ENCODE data around the gene IGFLR1.

Gene IGFLR1

DNA sequence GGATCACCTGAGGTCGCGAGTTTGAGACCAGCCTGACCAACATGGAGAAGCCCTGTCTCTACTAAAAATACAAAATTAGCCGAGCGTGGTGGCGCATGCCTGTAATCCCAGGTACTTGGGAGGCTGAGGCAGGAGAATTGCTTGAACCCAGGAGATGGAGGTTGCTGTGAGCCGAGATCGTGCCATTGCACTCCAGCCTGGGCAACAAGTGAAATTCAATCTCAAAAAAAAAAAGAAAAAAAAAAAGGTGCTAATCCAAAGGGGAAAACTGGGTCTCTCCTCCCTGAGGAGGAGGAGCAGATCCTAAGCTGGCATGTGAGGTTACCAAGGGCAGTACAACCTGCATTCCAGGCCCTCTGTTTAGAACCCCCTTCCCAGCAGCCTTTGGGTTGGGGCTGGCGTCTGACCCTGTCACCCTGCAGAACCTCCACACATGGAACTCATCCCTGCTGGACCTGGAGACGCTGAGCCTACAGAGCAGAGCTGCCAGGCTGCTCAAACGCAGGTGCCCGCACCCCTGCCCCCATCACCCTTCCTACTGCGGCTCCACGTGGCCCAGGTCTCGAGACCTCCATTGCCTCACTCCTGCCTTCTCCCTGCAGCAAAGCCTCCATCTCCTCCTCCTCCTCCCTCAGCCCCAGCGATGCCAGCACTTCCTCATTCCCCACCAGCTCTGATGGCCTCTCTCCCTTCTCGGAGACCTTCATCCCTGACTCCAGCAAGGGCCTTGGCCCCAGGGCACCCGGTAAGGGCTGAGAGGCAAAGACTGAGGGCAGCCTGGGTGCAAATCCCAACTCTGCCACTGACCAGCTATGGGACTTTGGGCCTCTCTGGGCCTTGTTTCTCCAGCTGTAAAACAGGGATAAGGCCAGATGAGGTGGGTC, 22.4 kb upstream of the IGFLR1 start:
- Histone ChIP-seq H3K27ac (ENCODE audit: insufficient read depth, low read depth, low read length, poor library complexity, severe bottlenecking) (no peak overlapping the region), H3K27me3 (ENCODE audit: control insufficient read depth, insufficient read depth, low read length, poor library complexity, severe bottlenecking) (no peaks in the 10 kb centered on the region), H3K9me3 (ENCODE audit: control insufficient read depth, low read length) (no peaks in the 10 kb centered on the region), H3K36me3 (ENCODE audit: control insufficient read depth, insufficient read depth, low read length) (peaks cover 14% of the 10 kb centered on the region), H3K4me1 (ENCODE audit: control insufficient read depth, insufficient read depth, low read length) (peaks cover 8% of the 10 kb centered on the region), H3K4me3 (ENCODE audit: insufficient read depth, low read depth, low read length) (no peak overlapping the region)
- 93 to 95% methylated on average over 17 of the region's 17 CpGs for WGBS, 2 experiments

DNA sequence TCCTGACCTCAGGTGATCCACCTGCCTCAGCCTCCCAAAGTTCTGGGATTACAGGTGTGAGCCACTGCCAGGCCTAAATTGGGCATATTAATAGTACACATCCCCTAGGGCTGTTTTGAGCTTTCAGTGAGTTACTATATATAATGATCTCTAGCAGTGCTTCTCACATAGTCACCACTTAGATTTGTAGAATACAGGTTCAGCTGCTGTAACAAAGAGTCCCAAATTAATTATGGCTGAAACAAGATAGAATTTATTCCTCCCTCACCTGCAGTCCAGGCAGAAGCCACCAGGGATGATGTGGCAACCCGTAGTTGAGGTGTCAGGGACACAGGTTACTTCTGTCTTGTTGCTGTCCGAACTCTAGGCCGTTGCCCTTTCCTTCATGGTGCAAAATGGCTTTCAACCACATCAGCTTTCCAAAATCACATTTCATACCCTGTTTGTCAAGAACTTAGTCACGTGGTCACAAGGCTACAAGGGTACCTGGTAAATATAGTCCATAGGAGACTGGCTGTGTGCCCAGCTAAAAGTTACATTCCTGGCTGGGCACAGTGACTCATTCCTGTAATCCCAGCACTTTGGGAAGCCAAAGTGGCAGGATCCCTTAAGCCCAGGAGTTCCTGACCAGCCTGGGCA, 18.6 kb upstream of the IGFLR1 start:
- no peak overlapping the region for H3K4me3 ChIP-seq (ENCODE audit: insufficient read depth, low read depth, low read length)
- peaks cover 14% of the 10 kb centered on the region for H3K4me1 ChIP-seq (ENCODE audit: control insufficient read depth, insufficient read depth, low read length)
- no peaks in the 10 kb centered on the region for H3K9me3 ChIP-seq (ENCODE audit: control insufficient read depth, low read length)
- WGBS, 2 experiments = 95 to 96% methylated on average over 4 of the region's 4 CpGs
- no peak overlapping the region for H3K27ac ChIP-seq (ENCODE audit: insufficient read depth, low read depth, low read length, poor library complexity, severe bottlenecking)
- H3K27me3 ChIP-seq (ENCODE audit: control insufficient read depth, insufficient read depth, low read length, poor library complexity, severe bottlenecking) = peaks cover 12% of the 10 kb centered on the region
- peaks cover 14% of the 10 kb centered on the region for H3K36me3 ChIP-seq (ENCODE audit: control insufficient read depth, insufficient read depth, low read length)

DNA sequence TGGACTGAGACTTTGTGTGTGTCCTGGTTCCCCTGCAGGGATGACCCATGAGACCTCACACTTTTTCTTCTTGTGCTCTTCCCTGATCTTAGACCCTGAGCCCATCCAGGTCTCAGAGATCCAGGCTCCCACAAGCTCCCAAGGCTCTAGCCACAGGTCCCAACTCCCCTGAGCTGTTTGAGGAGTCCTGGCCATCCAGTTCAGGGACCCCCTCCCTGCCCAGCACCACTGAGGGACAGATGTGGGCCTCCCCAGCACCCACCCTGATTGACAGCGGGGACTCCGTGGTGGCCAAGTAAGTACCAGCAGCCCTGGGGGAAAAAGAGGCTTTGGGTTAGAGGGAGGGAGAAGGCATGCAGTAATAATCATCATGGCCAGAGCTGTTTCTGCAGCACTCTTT, 17.4 kb upstream of the IGFLR1 start:
- Histone ChIP-seq H3K36me3 (ENCODE audit: control insufficient read depth, insufficient read depth, low read length) (peaks cover 12% of the 10 kb centered on the region), H3K27ac (ENCODE audit: insufficient read depth, low read depth, low read length, poor library complexity, severe bottlenecking) (no peak overlapping the region), H3K9me3 (ENCODE audit: control insufficient read depth, low read length) (no peaks in the 10 kb centered on the region), H3K27me3 (ENCODE audit: control insufficient read depth, insufficient read depth, low read length, poor library complexity, severe bottlenecking) (peaks cover 22% of the 10 kb centered on the region), H3K4me3 (ENCODE audit: insufficient read depth, low read depth, low read length) (no peak overlapping the region), H3K4me1 (ENCODE audit: control insufficient read depth, insufficient read depth, low read length) (peaks cover 16% of the 10 kb centered on the region)
- 97 to 100% methylated on average over 2 of the region's 2 CpGs for WGBS, 2 experiments

DNA sequence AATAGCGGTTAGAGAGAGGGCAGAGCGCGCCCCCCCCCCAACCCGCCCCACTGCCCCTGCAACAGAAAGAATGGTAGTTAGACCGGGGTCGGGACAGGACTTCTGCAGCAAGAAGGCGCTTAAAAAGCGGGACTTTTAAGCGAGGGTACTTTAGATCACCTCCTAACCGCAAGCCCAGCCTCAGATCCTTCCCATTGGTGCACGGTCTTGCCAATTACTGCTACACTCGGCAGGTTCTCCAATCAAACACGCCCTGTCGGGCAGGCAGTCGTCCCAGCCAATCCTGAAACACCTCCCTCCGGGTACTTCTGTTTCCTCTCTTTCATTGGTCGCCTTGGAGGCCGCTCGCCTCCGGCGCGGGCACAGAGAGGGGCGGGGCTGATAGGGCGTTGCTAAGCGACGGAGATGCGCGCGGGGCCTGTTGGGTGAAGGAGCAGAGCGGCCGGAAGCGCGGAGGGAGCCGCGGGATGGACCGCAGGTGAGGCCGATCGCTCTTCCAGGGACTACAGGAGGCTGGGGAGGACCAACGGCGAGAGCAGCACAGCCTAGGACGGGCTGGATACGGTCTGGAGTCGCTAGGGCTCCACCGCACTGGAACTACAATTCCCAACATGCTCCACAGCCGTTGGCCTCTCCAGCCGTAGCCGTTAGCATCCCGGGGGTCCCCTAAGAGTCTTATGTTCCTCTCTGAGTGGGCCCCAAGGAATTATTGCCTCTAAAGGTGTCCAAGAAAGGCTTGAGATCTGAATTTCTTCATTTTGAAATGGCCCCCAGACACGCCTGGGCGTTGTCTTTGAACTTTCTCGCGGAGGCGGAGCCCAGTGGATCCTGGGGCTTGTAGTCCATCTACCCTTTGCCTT, 15.7 kb upstream of the IGFLR1 start, which contains the start of gene PROSER3:
PROSER3 (plus strand) TSS at position 428 of the 860 bp plus-strand sequence; CDS start at position 468, 40 bp downstream.
- H3K9me3 ChIP-seq (ENCODE audit: control insufficient read depth, low read length) = no peaks in the 10 kb centered on the region
- peaks cover 16% of the 10 kb centered on the region for H3K4me1 ChIP-seq (ENCODE audit: control insufficient read depth, insufficient read depth, low read length)
- H3K36me3 ChIP-seq (ENCODE audit: control insufficient read depth, insufficient read depth, low read length) = peaks cover 10% of the 10 kb centered on the region
- H3K27ac ChIP-seq (ENCODE audit: insufficient read depth, low read depth, low read length, poor library complexity, severe bottlenecking) = peak within 1 kb of the TSS; percentile 9
- 0% methylated on average over 53 of the region's 53 CpGs for WGBS, 2 experiments
- peaks cover 22% of the 10 kb centered on the region for H3K27me3 ChIP-seq (ENCODE audit: control insufficient read depth, insufficient read depth, low read length, poor library complexity, severe bottlenecking)
- peak within 1 kb of the TSS; percentile 99 for H3K4me3 ChIP-seq (ENCODE audit: insufficient read depth, low read depth, low read length)

DNA sequence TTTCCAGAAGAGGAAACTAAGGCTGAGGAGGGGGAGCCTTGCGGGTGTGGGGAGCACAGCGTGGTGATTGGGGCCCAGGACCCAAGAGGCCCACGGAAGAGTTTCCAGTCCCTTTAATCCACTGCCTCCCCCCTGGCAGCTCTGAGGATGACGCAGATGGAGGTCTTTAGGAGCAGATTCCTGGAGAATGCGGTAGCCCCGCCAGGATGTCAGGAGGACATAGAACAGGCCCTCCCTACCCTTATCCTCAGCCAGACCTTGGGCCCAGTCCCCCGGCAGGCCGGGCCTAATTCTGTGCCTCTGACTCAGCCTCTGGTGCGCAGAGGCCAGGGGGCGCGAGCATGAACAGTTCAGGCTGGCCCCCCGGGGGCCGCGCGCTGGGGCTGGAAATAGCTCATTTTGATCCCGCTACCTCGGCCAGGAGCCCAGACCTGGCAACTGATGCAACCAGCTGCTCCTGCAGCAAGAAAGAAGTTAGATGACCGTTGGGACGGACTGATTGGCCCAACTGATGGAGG, 15.0 kb upstream of the IGFLR1 start:
- no peaks in the 10 kb centered on the region for H3K9me3 ChIP-seq (ENCODE audit: control insufficient read depth, low read length)
- H3K36me3 ChIP-seq (ENCODE audit: control insufficient read depth, insufficient read depth, low read length) = peaks cover 8% of the 10 kb centered on the region
- H3K4me3 ChIP-seq (ENCODE audit: insufficient read depth, low read depth, low read length) = peak overlapping the region; percentile 99
- 35% methylated on average over 19 of the region's 19 CpGs for WGBS, 2 experiments
- peaks cover 16% of the 10 kb centered on the region for H3K4me1 ChIP-seq (ENCODE audit: control insufficient read depth, insufficient read depth, low read length)
- peak overlapping the region; percentile 9 for H3K27ac ChIP-seq (ENCODE audit: insufficient read depth, low read depth, low read length, poor library complexity, severe bottlenecking)
- H3K27me3 ChIP-seq (ENCODE audit: control insufficient read depth, insufficient read depth, low read length, poor library complexity, severe bottlenecking) = peaks cover 22% of the 10 kb centered on the region

DNA sequence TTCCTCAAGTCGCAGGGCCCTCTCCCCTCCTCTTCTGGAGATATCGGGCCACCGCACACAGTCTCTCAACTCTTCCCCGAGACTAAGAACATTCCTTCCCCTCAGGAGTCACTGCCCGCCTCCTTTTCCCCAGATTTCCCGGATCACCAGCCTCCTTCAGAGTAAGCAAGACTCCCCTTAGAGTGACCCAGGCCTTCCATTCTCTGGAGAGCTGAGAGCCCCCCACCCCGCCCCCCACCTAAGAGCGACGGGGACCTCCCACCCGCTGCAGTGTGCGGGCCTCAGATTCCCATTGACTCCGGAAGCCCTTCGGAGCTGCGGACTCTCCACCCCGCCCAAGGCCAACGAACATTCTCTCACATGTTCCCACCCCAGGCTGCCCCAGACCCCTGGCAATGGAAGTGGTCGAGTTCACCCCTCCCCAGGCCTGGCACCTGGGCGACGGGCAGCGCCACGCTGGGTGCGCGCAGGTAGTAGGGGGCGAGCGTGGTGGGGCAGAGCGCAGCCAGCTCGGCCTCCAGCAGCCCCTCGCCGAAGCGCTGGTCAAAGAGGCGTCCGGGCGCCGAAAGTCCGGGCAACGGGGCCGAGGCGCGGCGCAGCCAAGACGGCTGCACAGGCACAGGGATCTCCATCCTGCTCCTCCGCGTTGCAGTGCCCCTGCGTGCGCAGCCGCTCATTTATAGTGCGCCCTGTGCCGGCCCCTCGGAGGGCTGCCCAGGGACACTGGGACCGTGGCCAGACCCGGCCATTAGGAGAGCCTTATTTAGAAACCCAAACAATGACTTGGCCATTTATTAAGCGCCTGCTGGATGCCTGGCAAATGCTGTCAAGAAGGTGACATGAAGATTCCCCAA, 14.4 kb upstream of the IGFLR1 start, which contains the start of gene HSPB6:
HSPB6 (minus strand) TSS at position 653 of the 854 bp plus-strand sequence; CDS start at position 632, 21 bp downstream.
- Histone ChIP-seq H3K36me3 (ENCODE audit: control insufficient read depth, insufficient read depth, low read length) (peaks cover 4% of the 10 kb centered on the region), H3K4me1 (ENCODE audit: control insufficient read depth, insufficient read depth, low read length) (peaks cover 16% of the 10 kb centered on the region), H3K27ac (ENCODE audit: insufficient read depth, low read depth, low read length, poor library complexity, severe bottlenecking) (peak within 1 kb of the TSS; percentile 9), H3K9me3 (ENCODE audit: control insufficient read depth, low read length) (no peaks in the 10 kb centered on the region), H3K4me3 (ENCODE audit: insufficient read depth, low read depth, low read length) (peak within 1 kb of the TSS; percentile 99), H3K27me3 (ENCODE audit: control insufficient read depth, insufficient read depth, low read length, poor library complexity, severe bottlenecking) (peaks cover 22% of the 10 kb centered on the region)
- 75% methylated on average over 52 of the region's 52 CpGs for WGBS, 2 experiments

DNA sequence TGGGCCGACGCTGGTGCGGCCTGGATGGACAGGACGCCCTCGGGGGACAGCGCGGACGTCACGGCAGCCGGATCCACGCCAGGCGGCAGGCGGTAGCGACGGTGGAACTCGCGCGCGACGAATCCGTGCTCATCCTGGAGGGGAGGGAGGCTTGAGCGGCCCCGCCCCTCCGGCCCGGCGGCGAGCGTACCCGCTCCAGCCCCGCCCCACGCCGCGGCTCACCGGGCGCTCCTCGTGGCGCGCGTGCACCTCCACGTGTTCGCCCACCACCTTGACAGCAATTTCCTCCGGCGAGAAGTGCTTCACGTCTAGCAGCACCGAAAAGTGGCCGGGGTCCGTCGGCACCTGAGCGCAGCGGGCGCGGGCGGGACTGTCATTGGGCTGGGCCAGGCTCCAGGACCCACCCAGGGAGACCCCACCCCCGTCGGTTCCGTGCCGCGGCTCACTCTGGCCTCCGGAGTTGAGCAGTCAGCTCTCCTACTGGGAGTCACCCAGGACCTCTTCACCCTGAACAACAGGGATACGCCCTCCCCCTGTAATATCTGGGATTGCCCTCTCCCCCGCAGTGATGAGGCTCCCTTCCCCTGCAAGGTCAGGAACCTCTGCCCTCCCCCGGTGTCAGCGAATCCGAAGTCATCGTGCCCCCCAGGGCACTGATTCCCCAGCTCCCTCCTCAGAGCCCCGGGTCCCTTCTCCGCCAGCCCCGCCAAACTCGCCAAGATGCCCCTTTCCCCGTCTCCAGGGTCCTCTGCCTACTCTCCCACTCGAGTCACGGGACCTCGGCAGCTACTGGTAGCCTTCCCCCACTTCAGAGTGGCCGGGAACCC, 13.5 kb upstream of the IGFLR1 start:
- H3K36me3 ChIP-seq (ENCODE audit: control insufficient read depth, insufficient read depth, low read length) = peaks cover 4% of the 10 kb centered on the region
- peak overlapping the region; percentile 20 for H3K4me3 ChIP-seq (ENCODE audit: insufficient read depth, low read depth, low read length)
- H3K27me3 ChIP-seq (ENCODE audit: control insufficient read depth, insufficient read depth, low read length, poor library complexity, severe bottlenecking) = peaks cover 22% of the 10 kb centered on the region
- no peaks in the 10 kb centered on the region for H3K9me3 ChIP-seq (ENCODE audit: control insufficient read depth, low read length)
- peaks cover 16% of the 10 kb centered on the region for H3K4me1 ChIP-seq (ENCODE audit: control insufficient read depth, insufficient read depth, low read length)
- 38 to 39% methylated on average over 74 of the region's 74 CpGs for WGBS, 2 experiments
- no peak overlapping the region for H3K27ac ChIP-seq (ENCODE audit: insufficient read depth, low read depth, low read length, poor library complexity, severe bottlenecking)

DNA sequence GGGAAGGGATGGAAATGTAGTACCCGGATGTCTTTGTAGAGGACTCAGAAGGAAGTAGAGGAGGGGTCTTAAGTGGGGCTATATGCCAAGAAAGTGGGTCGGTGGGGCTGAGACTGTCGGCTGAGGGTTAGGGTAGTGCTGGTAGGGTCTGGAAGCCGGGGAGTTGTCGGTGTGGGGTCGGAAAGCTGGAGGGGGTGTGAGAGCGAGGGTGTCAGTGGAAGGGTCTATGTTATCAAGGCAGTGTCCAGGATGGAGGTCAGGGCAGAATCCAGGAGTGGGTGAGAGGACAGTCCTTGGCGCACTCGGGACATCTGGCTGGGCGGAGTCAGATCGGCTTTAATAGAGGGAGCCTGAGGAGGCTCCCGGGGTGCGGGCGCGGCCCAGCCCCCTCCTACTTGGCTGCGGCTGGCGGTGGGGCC, 12.9 kb upstream of the IGFLR1 start:
- H3K36me3 ChIP-seq (ENCODE audit: control insufficient read depth, insufficient read depth, low read length) = peaks cover 2% of the 10 kb centered on the region
- WGBS, 2 experiments = 53 to 61% methylated on average over 17 of the region's 17 CpGs
- peaks cover 22% of the 10 kb centered on the region for H3K27me3 ChIP-seq (ENCODE audit: control insufficient read depth, insufficient read depth, low read length, poor library complexity, severe bottlenecking)
- H3K4me3 ChIP-seq (ENCODE audit: insufficient read depth, low read depth, low read length) = peak overlapping the region; percentile 20
- H3K4me1 ChIP-seq (ENCODE audit: control insufficient read depth, insufficient read depth, low read length) = peaks cover 16% of the 10 kb centered on the region
- no peaks in the 10 kb centered on the region for H3K9me3 ChIP-seq (ENCODE audit: control insufficient read depth, low read length)
- H3K27ac ChIP-seq (ENCODE audit: insufficient read depth, low read depth, low read length, poor library complexity, severe bottlenecking) = no peak overlapping the region
